Loucy (cell line): ENCODE results near the gene PLEKHA1.

ENCODE experiments used
- H2AFZ ChIP-seq: fragments of 200-600 bp; sonication (generic); 2 replicates; pipeline ENCODE4 v1.6.0; 2016; ENCODE audit warnings: antibody characterized with exemption, mild to moderate bottlenecking, low read length, moderate library complexity
- H3F3A ChIP-seq: fragments of 200-600 bp; 2 replicates; pipeline ENCODE4 v1.6.0; 2016; ENCODE audit warnings: antibody characterized with exemption, low read depth, mild to moderate bottlenecking
- H3K27me3 ChIP-seq: fragments of 200-600 bp; sonication (generic); 2 replicates; pipeline ENCODE4 v1.6.1; 2014; ENCODE audit warnings: low read length, mild to moderate bottlenecking; ENCODE audit not compliant: insufficient read depth, poor library complexity, severe bottlenecking
- H3K36me3 ChIP-seq: fragments of 200-600 bp; sonication (generic); 2 replicates; pipeline ENCODE4 v1.6.1; 2016; ENCODE audit warnings: low read length; ENCODE audit not compliant: insufficient read depth
- H3K4me1 ChIP-seq: fragments of 200-600 bp; sonication (generic); 2 replicates; pipeline ENCODE4 v1.5.1; 2014; ENCODE audit warnings: low read length, mild to moderate bottlenecking; ENCODE audit not compliant: insufficient read depth, poor library complexity, severe bottlenecking
- H3K4me2 ChIP-seq: fragments of 200-600 bp; sonication (generic); 2 replicates; pipeline ENCODE4 v1.6.0; 2014; ENCODE audit warnings: antibody characterized with exemption, low read length, low read depth, mild to moderate bottlenecking; ENCODE audit not compliant: poor library complexity, severe bottlenecking
- H3K4me3 ChIP-seq: fragments of 200-600 bp; sonication (generic); 2 replicates; pipeline ENCODE4 v1.5.1; 2014; ENCODE audit warnings: low read length, mild to moderate bottlenecking, mixed read lengths; ENCODE audit not compliant: poor library complexity, severe bottlenecking
- H3K79me2 ChIP-seq: fragments of 200-600 bp; sonication (generic); 2 replicates; pipeline ENCODE4 v1.6.1; 2014; ENCODE audit warnings: low read length; ENCODE audit not compliant: insufficient read depth
- H3K9ac ChIP-seq: fragments of 200-600 bp; sonication (generic); 2 replicates; pipeline ENCODE4 v1.6.0; 2014; ENCODE audit warnings: mild to moderate bottlenecking, low read depth, low read length, moderate library complexity; ENCODE audit not compliant: poor library complexity, severe bottlenecking
- H3K9me2 ChIP-seq: fragments of 200-600 bp; sonication (generic); replicated peaks from 2 replicates; pipeline ENCODE4 v1.6.1; 2016; ENCODE audit warnings: low read depth, low read length, mixed read lengths
- H3K9me3 ChIP-seq: fragments of 200-600 bp; sonication (generic); 2 replicates; pipeline ENCODE4 v1.6.1; 2014; ENCODE audit warnings: mild to moderate bottlenecking, antibody characterized with exemption, low read length, low read depth; ENCODE audit not compliant: insufficient read depth
- H4K20me1 ChIP-seq: fragments of 200-600 bp; sonication (generic); 2 replicates; pipeline ENCODE4 v1.6.0; 2014; ENCODE audit warnings: antibody characterized with exemption, low read length, mild to moderate bottlenecking; ENCODE audit not compliant: insufficient read depth, poor library complexity, severe bottlenecking
- EZH2phosphoT487 ChIP-seq: fragments of 200-600 bp; IDR thresholded peaks from 2 replicates; pipeline ENCODE4 v1.6.1; 2018; ENCODE audit warnings: antibody characterized with exemption, mild to moderate bottlenecking, moderate library complexity, borderline replicate concordance
- TF ChIP-seq, protein P1 (sequence below): fragments of 200-600 bp; sonication (generic); conservative IDR thresholded peaks from 2 replicates; pipeline ENCODE4 v1.5.1; 2014; ENCODE audit warnings: mild to moderate bottlenecking, antibody characterized with exemption, low read length

The PLEKHA1 gene

GRCh38 chr10:122450353-122450990 is 76.0 kb downstream of the PLEKHA1 start:
- Histone ChIP-seq H2AFZ (no peak overlapping the region), H3K4me2 (no peak overlapping the region), H3K4me3 (no peak overlapping the region), H3K79me2 (no peaks in the 10 kb centered on the region), H3K36me3 (no peaks in the 10 kb centered on the region), H3F3A (no peaks in the 10 kb centered on the region), H3K27me3 (no peaks in the 10 kb centered on the region), H3K4me1 (no peaks in the 10 kb centered on the region), H4K20me1 (no peaks in the 10 kb centered on the region), H3K9me2 (no peaks in the 10 kb centered on the region), H3K9me3 (no peaks in the 10 kb centered on the region), H3K9ac (no peak overlapping the region)
- TF ChIP-seq, protein P1, sequence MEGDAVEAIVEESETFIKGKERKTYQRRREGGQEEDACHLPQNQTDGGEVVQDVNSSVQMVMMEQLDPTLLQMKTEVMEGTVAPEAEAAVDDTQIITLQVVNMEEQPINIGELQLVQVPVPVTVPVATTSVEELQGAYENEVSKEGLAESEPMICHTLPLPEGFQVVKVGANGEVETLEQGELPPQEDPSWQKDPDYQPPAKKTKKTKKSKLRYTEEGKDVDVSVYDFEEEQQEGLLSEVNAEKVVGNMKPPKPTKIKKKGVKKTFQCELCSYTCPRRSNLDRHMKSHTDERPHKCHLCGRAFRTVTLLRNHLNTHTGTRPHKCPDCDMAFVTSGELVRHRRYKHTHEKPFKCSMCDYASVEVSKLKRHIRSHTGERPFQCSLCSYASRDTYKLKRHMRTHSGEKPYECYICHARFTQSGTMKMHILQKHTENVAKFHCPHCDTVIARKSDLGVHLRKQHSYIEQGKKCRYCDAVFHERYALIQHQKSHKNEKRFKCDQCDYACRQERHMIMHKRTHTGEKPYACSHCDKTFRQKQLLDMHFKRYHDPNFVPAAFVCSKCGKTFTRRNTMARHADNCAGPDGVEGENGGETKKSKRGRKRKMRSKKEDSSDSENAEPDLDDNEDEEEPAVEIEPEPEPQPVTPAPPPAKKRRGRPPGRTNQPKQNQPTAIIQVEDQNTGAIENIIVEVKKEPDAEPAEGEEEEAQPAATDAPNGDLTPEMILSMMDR: no peak
- no peak for TF ChIP-seq EZH2phosphoT487

GRCh38 chr10:122454071-122454470 is 79.6 kb downstream of the PLEKHA1 start:
- no peaks in the 10 kb centered on the region for H4K20me1 ChIP-seq
- TF ChIP-seq, protein P1: no peak
- TF ChIP-seq EZH2phosphoT487: no peak
- no peaks in the 10 kb centered on the region for H3F3A ChIP-seq
- H3K9ac ChIP-seq: no peak overlapping the region
- no peaks in the 10 kb centered on the region for H3K27me3 ChIP-seq
- no peaks in the 10 kb centered on the region for H3K9me3 ChIP-seq
- no peaks in the 10 kb centered on the region for H3K4me1 ChIP-seq
- H3K4me3 ChIP-seq: no peak overlapping the region
- H3K79me2 ChIP-seq: no peaks in the 10 kb centered on the region
- no peaks in the 10 kb centered on the region for H3K9me2 ChIP-seq
- H3K36me3 ChIP-seq: no peaks in the 10 kb centered on the region
- no peak overlapping the region for H2AFZ ChIP-seq
- H3K4me2 ChIP-seq: no peak overlapping the region

GRCh38 chr10:122454603-122455080 is 80.1 kb downstream of the PLEKHA1 start, which contains the start of gene ARMS2:
Gene ARMS2, plus strand, starts transcription at chr10:122454653. Its CDS starts 75 bp downstream, at chr10:122454728.
- Histone ChIP-seq H3K9me2 (no peaks in the 10 kb centered on the region), H3F3A (no peaks in the 10 kb centered on the region), H4K20me1 (no peaks in the 10 kb centered on the region), H2AFZ (no peak within 1 kb of the TSS), H3K36me3 (no peaks in the 10 kb centered on the region), H3K9me3 (no peaks in the 10 kb centered on the region), H3K27me3 (no peaks in the 10 kb centered on the region), H3K79me2 (no peaks in the 10 kb centered on the region), H3K9ac (no peak within 1 kb of the TSS), H3K4me1 (no peaks in the 10 kb centered on the region), H3K4me3 (no peak within 1 kb of the TSS), H3K4me2 (no peak within 1 kb of the TSS)
- TF ChIP-seq EZH2phosphoT487: no peak
- TF ChIP-seq, protein P1: no peak
